Measurements from ENCODE around the gene ARHGAP26.
A peak's percentile ranks its signal among the peaks of the same experiment; 100 is the strongest.

GRCh38 chr5:142769793-142770649, at the start of gene ARHGAP26:
- peak; percentile 9 for TF ChIP-seq CTCF (IDR thresholded peaks at IDR 0.05; ENCODE audit: low read depth, low read length, missing input control)
- peak; percentile 92 for TF ChIP-seq REST (IDR thresholded peaks at IDR 0.05)
- TF ChIP-seq TAF1 (conservative IDR thresholded peaks at IDR 0.05) = no peak
- peak; percentile 68 for TF ChIP-seq YY1 (IDR thresholded peaks at IDR 0.05)
- TF ChIP-seq SP1 (IDR thresholded peaks at IDR 0.05) = peak; percentile 77
- no peak for TF ChIP-seq GABPA (IDR thresholded peaks at IDR 0.05 in 1 of 2, conservative IDR thresholded peaks at IDR 0.05 in 1 of 2)
- no peak for TF ChIP-seq MAX (IDR thresholded peaks at IDR 0.05)
- peak; percentile 56 to 72 for TF ChIP-seq RXRA (IDR thresholded peaks at IDR 0.05)
- TF ChIP-seq ZBTB33 (IDR thresholded peaks at IDR 0.05) = no peak
- TF ChIP-seq RAD21 (IDR thresholded peaks at IDR 0.05) = peak; percentile 62 to 71
- TF ChIP-seq EGR1 (IDR thresholded peaks at IDR 0.05; ENCODE audit: low read depth in 2 of 2) = no peak
- peak in 1 of 2 donors; percentile 46 for TF ChIP-seq JUND (IDR thresholded peaks at IDR 0.05)
- TF ChIP-seq ATF3 (IDR thresholded peaks at IDR 0.05) = no peak

Data from liver (tissue), 3 donors.